GM21367 (cell line): ENCODE results near the gene ANKRD65.
"Not testable (repeated sequence)": the region's sequence is repeated elsewhere in the genome, so short reads cannot be mapped to it uniquely, and the experiment has no call there.

Experiments used
- ATAC-seq: cut with Tn5 transposase; IDR thresholded peaks from one replicate; pipeline ENCODE4 v1.9.1; 2021; ENCODE audit not compliant: unreplicated experiment

The ANKRD65 gene

GRCh38 chr1:1430992-1431844 is 10.1 kb upstream of the ANKRD65 start:
- ATAC-seq, result no peak

- no peak for ATAC-seq
These were observed 9.3 kb upstream of the ANKRD65 start for GRCh38 chr1:1430114-1430982.

GRCh38 chr1:1429671-1430073 is 8.6 kb upstream of the ANKRD65 start:
- no peak for ATAC-seq

GRCh38 chr1:1428967-1429366 is 7.9 kb upstream of the ANKRD65 start:
- not testable (repeated sequence) for ATAC-seq

GRCh38 chr1:1428174-1428573 is 7.1 kb upstream of the ANKRD65 start:
- no peak for ATAC-seq

GRCh38 chr1:1427820-1428148 is 6.7 kb upstream of the ANKRD65 start:
- ATAC-seq, result no peak

- no peak for ATAC-seq
These were observed 6.2 kb upstream of the ANKRD65 start for GRCh38 chr1:1427106-1427819.

- no peak for ATAC-seq
These were observed 5.5 kb upstream of the ANKRD65 start for GRCh38 chr1:1426496-1427105.

GRCh38 chr1:1425753-1426495 is 4.8 kb upstream of the ANKRD65 start:
- ATAC-seq, result no peak

GRCh38 chr1:1425426-1425752 is 4.3 kb upstream of the ANKRD65 start:
- no peak for ATAC-seq

- no peak for ATAC-seq
These were observed 3.6 kb upstream of the ANKRD65 start for GRCh38 chr1:1424707-1425106.

GRCh38 chr1:1423245-1423597 is 2.1 kb upstream of the ANKRD65 start:
- ATAC-seq, result no peak

- ATAC-seq, result no peak
These were observed 1.6 kb upstream of the ANKRD65 start for GRCh38 chr1:1422465-1423244.

- no peak for ATAC-seq
These were observed 910 bp upstream of the ANKRD65 start for GRCh38 chr1:1421907-1422464.

- no peak for ATAC-seq
These were observed 378 bp downstream of the ANKRD65 start for GRCh38 chr1:1420654-1421141.

GRCh38 chr1:1419813-1420653 is 1.0 kb downstream of the ANKRD65 start:
- no peak for ATAC-seq

GRCh38 chr1:1419363-1419812 is 1.7 kb downstream of the ANKRD65 start:
- ATAC-seq, result no peak
